ENCODE results near the gene BPIFB2.

The BPIFB2 gene

GRCh38 chr20:33022694-33023438 is 15.4 kb downstream of the BPIFB2 start:
- FAIRE-seq: no peak

- no peak for FAIRE-seq
Measured at GRCh38 chr20:33023439-33024242, 16.1 kb downstream of the BPIFB2 start.

- no peak for FAIRE-seq
Measured at GRCh38 chr20:33024243-33024560, 16.7 kb downstream of the BPIFB2 start.

- FAIRE-seq: no peak
Measured at GRCh38 chr20:33024609-33025317, 17.3 kb downstream of the BPIFB2 start.

GRCh38 chr20:33025318-33025876 is 17.9 kb downstream of the BPIFB2 start:
- FAIRE-seq: no peak

- FAIRE-seq: no peak
Measured at GRCh38 chr20:33026072-33026778, 18.7 kb downstream of the BPIFB2 start.

- no peak for FAIRE-seq
Measured at GRCh38 chr20:33026779-33027759, 19.6 kb downstream of the BPIFB2 start.

- FAIRE-seq: no peak
Measured at GRCh38 chr20:33027769-33028751, 20.6 kb downstream of the BPIFB2 start.

- no peak for FAIRE-seq
Measured at GRCh38 chr20:33028875-33029274, 21.4 kb downstream of the BPIFB2 start.

- no peak for FAIRE-seq
Measured at GRCh38 chr20:33030076-33030475, 22.6 kb downstream of the BPIFB2 start.

- no peak for FAIRE-seq
Measured at GRCh38 chr20:33030569-33030968, 23.1 kb downstream of the BPIFB2 start.

GRCh38 chr20:33031531-33031930 is 24.0 kb downstream of the BPIFB2 start, which contains the start of gene BPIFB6:
Gene BPIFB6, plus strand, starts transcription at chr20:33031648. Its CDS starts 0 bp downstream, at chr20:33031648.
- FAIRE-seq: no peak

- no peak for FAIRE-seq
Measured at GRCh38 chr20:33032555-33032954, 25.1 kb downstream of the BPIFB2 start.

GRCh38 chr20:33033381-33033780 is 25.9 kb downstream of the BPIFB2 start:
- no peak for FAIRE-seq

GRCh38 chr20:33034115-33034514 is 26.6 kb downstream of the BPIFB2 start:
- FAIRE-seq: no peak

- FAIRE-seq: no peak
Measured at GRCh38 chr20:33034901-33035492, 27.5 kb downstream of the BPIFB2 start.

- FAIRE-seq: no peak
Measured at GRCh38 chr20:33037456-33037855, 30.0 kb downstream of the BPIFB2 start.

GRCh38 chr20:33038243-33038642 is 30.7 kb downstream of the BPIFB2 start:
- FAIRE-seq: no peak

- no peak for FAIRE-seq
Measured at GRCh38 chr20:33042430-33042829, 34.9 kb downstream of the BPIFB2 start.

All from endometrium (tissue), 2 donors.